Cardiac fibroblast (primary cell): ENCODE results near the gene RIOK3.
A peak's percentile ranks its signal among the peaks of the same experiment; 100 is the strongest.

Experiments used
- DNase-seq, 2 donors: peaks; one replicate each; pipeline versions ENCODE4 v3.0.0 to v3.0.0-alpha.2; 2010; ENCODE audit warnings: low read depth in 2 of 2
- H3K4me3 ChIP-seq, 2 donors: replicated peaks in 1 of 2; 1 replicate in 1 of 2; 2 replicates in 1 of 2; pipeline ENCODE4 v1.5.1; 2011; ENCODE audit warnings: low read depth in 2 of 2, low read length in 2 of 2, mild to moderate bottlenecking in 2 of 2, moderate library complexity in 1 of 2
- TF ChIP-seq, protein P1 (sequence below): IDR thresholded peaks from one replicate; pipeline ENCODE4 v1.5.1; 2011; ENCODE audit warnings: low read depth, mild to moderate bottlenecking, low read length, inconsistent platforms

Gene RIOK3, protein sequence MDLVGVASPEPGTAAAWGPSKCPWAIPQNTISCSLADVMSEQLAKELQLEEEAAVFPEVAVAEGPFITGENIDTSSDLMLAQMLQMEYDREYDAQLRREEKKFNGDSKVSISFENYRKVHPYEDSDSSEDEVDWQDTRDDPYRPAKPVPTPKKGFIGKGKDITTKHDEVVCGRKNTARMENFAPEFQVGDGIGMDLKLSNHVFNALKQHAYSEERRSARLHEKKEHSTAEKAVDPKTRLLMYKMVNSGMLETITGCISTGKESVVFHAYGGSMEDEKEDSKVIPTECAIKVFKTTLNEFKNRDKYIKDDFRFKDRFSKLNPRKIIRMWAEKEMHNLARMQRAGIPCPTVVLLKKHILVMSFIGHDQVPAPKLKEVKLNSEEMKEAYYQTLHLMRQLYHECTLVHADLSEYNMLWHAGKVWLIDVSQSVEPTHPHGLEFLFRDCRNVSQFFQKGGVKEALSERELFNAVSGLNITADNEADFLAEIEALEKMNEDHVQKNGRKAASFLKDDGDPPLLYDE

DNA sequence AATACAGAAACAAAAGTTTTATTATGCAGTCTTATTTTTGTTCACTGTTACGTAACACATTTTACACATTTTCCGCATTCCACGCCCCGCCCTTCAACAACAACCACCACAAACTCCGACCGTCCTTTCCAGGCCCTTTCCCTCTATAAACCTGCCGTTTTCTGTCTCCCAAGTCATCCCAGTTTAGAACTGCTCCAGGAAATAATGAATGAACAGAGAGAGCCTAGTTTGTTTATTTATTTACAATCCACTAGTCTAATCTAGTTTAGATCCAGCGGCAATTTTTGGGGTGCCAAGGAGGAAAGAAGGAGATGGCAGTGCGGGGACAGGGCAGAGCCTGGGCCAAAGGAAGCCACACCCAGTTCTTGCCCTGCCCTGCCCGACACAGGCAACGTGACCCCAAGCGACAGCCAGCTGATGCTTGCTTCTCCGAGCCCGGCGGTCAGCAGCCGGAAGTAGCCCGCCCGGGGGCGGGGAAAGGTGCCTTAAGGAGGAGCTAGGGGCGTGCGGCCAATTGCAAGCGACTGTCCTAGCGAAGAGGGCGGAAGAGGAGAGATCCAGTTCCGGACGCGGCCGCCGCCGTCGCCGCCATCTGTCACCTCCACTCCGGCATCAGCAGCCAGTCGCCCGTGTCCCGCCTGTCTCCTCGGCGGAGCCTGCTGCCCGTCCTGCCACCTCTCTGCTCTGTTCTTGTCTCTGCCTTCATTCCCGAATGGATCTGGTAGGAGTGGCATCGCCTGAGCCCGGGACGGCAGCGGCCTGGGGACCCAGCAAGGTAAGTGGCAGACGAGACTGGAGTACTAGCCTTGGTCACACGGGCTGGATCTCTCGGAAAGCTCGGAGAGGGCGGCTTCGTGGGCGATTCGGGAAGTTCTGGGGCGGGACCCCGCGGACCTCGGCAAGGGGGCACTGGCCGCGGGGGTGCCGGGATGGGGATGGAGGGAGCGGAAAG, at the start of gene RIOK3:
TSS of gene RIOK3 (plus strand) at position 560 of the 952 bp plus-strand sequence. CDS start at position 713, 153 bp downstream.
- TF ChIP-seq, protein P1, sequence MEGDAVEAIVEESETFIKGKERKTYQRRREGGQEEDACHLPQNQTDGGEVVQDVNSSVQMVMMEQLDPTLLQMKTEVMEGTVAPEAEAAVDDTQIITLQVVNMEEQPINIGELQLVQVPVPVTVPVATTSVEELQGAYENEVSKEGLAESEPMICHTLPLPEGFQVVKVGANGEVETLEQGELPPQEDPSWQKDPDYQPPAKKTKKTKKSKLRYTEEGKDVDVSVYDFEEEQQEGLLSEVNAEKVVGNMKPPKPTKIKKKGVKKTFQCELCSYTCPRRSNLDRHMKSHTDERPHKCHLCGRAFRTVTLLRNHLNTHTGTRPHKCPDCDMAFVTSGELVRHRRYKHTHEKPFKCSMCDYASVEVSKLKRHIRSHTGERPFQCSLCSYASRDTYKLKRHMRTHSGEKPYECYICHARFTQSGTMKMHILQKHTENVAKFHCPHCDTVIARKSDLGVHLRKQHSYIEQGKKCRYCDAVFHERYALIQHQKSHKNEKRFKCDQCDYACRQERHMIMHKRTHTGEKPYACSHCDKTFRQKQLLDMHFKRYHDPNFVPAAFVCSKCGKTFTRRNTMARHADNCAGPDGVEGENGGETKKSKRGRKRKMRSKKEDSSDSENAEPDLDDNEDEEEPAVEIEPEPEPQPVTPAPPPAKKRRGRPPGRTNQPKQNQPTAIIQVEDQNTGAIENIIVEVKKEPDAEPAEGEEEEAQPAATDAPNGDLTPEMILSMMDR, result no peak
- peak; percentile 96 for DNase-seq
- H3K4me3 ChIP-seq, result peak within 1 kb of the TSS; percentile 81 to 100

DNA sequence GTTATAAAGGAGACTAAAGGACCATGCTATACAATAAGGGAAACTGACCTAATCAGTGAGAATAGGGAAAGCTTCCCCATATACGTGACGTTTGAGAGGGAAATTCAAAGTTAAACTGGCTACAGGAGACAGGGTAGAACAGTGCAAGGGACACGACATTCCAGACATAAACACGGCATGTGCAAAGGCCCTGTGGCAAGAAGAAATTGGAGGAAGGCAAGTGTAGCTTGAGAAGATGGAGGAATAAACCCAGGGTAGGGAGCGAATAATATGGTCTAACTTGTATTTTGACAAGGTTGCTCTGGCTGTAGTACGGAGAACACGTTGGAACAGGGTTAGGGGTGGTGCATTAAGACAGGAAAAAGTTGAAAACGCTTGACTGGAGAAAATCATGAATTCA, 49.8 kb upstream of the RIOK3 start:
- TF ChIP-seq, protein P1, result no peak
- no peak for DNase-seq
- H3K4me3 ChIP-seq, result no peak overlapping the region

DNA sequence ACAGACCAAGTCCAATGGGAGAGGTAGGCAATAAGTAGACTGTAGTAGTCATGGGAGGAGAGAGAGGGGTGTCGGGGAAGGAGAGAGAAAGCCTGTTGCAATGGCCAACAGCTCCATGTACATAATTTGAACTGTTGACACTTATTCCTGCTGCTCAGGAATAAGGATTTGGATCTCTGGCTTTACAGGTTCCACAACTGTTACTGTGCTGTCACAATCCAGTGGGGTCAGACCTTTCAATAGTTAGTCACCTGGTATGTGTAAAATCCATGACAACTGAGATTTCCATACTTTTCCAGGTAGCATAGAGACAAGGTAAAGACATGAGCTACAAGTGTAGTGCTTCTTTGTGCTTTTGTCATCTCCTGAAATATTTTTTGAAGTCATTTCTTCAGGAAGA, 47.5 kb upstream of the RIOK3 start:
- DNase-seq, result no peak
- TF ChIP-seq, protein P1, result no peak
- no peak overlapping the region for H3K4me3 ChIP-seq

DNA sequence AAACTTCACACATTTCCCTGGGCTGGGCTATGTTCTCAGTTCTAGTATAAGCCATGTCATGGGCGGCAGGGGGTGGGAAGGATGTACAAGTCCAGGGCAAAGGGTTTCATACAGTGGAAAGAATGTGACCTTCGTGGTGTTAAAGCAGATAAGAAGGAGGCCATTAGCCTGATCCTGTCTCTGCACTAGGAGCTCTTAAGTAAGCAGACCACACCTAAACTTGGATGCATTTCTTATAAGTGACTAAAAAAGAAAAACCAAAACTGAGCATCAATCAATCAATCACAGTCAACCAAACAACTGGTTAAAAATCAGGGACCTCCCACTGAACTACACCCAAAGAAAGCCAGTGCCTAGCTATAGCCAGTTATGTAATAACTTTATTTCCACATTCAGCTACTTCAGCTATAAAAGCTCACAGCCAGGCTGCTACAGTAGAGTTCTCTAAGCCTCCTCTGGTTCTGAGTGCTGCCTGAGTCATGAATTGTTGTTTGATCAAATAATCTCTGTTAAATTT, 46.8 kb upstream of the RIOK3 start:
- DNase-seq, result peak; percentile 52 to 59
- H3K4me3 ChIP-seq, result no peak overlapping the region
- TF ChIP-seq, protein P1, result no peak

DNA sequence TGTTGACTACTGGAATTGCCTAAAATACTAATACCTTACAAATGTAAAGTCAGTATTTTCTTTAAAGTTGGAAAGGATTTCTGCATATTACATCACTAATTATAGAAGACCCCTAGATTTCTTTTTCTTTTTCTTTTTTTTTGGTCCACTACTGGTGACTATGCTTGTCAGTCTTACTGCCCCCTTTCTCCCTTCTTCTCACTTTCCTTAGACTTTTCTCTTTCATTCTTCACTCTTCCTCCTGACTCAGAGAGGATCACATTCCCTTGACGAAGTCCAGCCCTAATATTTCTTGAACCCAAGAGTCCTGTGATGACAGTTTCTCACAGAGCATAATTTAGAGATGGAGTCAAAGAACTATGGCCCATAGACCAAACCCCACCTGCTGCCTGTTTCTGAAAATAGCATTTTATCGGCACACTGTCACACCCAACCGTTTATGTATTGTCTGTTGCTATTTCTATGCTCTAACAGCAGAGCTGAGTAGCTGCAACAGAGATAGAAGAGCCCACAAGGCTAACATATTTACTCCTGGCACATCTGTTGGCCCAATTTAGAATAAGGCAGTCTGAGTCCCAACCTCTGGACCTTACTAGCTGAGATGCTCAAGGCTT, 40.6 kb upstream of the RIOK3 start:
- DNase-seq, result no peak
- no peak overlapping the region for H3K4me3 ChIP-seq
- TF ChIP-seq, protein P1, result no peak

DNA sequence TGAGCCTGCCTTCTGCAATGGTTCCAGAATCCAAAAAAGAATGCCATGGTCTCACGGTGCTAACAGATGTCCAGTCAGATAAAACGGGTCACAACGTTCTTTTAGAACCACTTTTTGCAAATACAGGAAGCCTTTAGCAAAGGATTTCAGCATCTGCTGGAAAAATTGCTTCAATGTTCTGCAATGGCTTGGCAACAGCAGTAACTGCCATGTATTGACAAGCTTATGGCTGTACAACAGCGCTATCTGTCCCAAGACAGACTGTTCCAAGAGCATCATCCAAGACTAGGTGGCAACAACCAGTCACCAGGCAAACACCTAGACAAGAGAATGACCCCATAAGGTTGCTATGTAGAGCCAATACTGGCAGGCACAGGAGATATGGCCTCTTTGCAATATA, 37.6 kb upstream of the RIOK3 start:
- DNase-seq, result no peak
- TF ChIP-seq, protein P1, result no peak
- no peak overlapping the region for H3K4me3 ChIP-seq
